Neural progenitor cell (in vitro differentiated cells): Measurements from ENCODE around the gene ZNF578. TPM values are rescaled to one million over a fixed set of nuclear protein-coding genes. Genes with fewer than 3 reads are reported as not detected.
"Not testable (repeated sequence)": the region's sequence is repeated elsewhere in the genome, so short reads cannot be mapped to it uniquely, and the experiment has no call there.

Experiments used
- DNase-seq: peaks from one replicate; pipeline ENCODE4 v3.0.0-alpha.2; 2016; ENCODE audit warnings: low spot score
- H2AFZ ChIP-seq: fragments of 200-600 bp; sonication (generic); replicated peaks from 2 replicates; pipeline ENCODE4 v1.6.1; 2016; ENCODE audit warnings: antibody characterized with exemption
- H3F3A ChIP-seq: fragments of 200-600 bp; sonication (generic); 2 replicates; pipeline ENCODE4 v1.6.1; 2016; ENCODE audit warnings: antibody characterized with exemption, low read depth
- H3K27ac ChIP-seq: fragments of 200-600 bp; sonication (generic); 2 replicates; pipeline ENCODE4 v1.5.1; 2016; ENCODE audit warnings: mild to moderate bottlenecking
- H3K27me3 ChIP-seq: fragments of 200-600 bp; sonication (generic); 2 replicates; pipeline ENCODE4 v1.6.1; 2016; ENCODE audit warnings: mild to moderate bottlenecking, moderate library complexity
- H3K36me3 ChIP-seq: fragments of 200-600 bp; sonication (generic); 2 replicates; pipeline ENCODE4 v1.5.1; 2016
- H3K4me1 ChIP-seq: fragments of 200-600 bp; sonication (generic); 2 replicates; pipeline ENCODE4 v1.6.1; 2016; ENCODE audit warnings: mixed run types
- H3K4me2 ChIP-seq: fragments of 200-600 bp; sonication (generic); 2 replicates; pipeline ENCODE4 v1.6.1; 2016
- H3K4me3 ChIP-seq: fragments of 200-600 bp; sonication (generic); 2 replicates; pipeline ENCODE4 v1.5.1; 2016
- H3K79me2 ChIP-seq: fragments of 200-600 bp; sonication (generic); 2 replicates; pipeline ENCODE4 v1.6.1; 2016; ENCODE audit warnings: low read depth
- H3K9ac ChIP-seq: fragments of 200-600 bp; sonication (generic); 2 replicates; pipeline ENCODE4 v1.6.1; 2016
- H3K9me3 ChIP-seq: fragments of 200-600 bp; sonication (generic); 2 replicates; pipeline ENCODE4 v1.5.1; 2016; ENCODE audit warnings: low read depth
- H4K20me1 ChIP-seq: fragments of 200-600 bp; sonication (generic); 2 replicates; pipeline ENCODE4 v1.6.1; 2016; ENCODE audit warnings: low read depth
- H3K27ac Mint-ChIP-seq: 3 replicates; pipeline ENCODE4 v1.8.0; 2021; ENCODE audit warnings: mixed read lengths
- H3K27me3 Mint-ChIP-seq: 2 replicates; pipeline ENCODE4 v1.8.0; 2022; ENCODE audit warnings: low read depth, mild to moderate bottlenecking, inconsistent platforms, moderate library complexity, mixed read lengths; ENCODE audit not compliant: insufficient read depth
- H3K36me3 Mint-ChIP-seq: 3 replicates; pipeline ENCODE4 v1.8.0; 2021; ENCODE audit warnings: mixed read lengths
- H3K4me1 Mint-ChIP-seq: 3 replicates; pipeline ENCODE4 v1.8.0; 2021; ENCODE audit warnings: mixed read lengths
- H3K4me3 Mint-ChIP-seq: 3 replicates; pipeline ENCODE4 v1.8.0; 2021; ENCODE audit warnings: mild to moderate bottlenecking, moderate library complexity, mixed read lengths
- H3K9me3 Mint-ChIP-seq: 3 replicates; pipeline ENCODE4 v1.8.0; 2020; ENCODE audit warnings: mixed read lengths
- EZH2 ChIP-seq: fragments of 200-600 bp; sonication (generic); IDR thresholded peaks from 2 replicates; pipeline ENCODE4 v1.6.1; 2017; ENCODE audit warnings: antibody characterized with exemption, mild to moderate bottlenecking, moderate library complexity
- EZH2phosphoT487 ChIP-seq: fragments of 200-600 bp; sonication (generic); IDR thresholded peaks from 2 replicates; pipeline ENCODE4 v1.6.1; 2017; ENCODE audit warnings: antibody characterized with exemption
- total RNA-seq: library from RNA; depleted of rRNA; stranded (reverse); fragments of >200 nt; gene quantifications from 2 replicates; pipeline ENCODE4 v1.2.3, GENCODE V29; 2015; ENCODE audit warnings: low replicate concordance
- TF ChIP-seq, protein P1 (sequence below): fragments of 200-600 bp; sonication (generic); IDR thresholded peaks from 2 replicates; pipeline ENCODE4 v1.5.1; 2017; ENCODE audit warnings: antibody characterized with exemption, mild to moderate bottlenecking

The ZNF578 gene
- total RNA-seq, 1 donor from 2014 or later: 9.7 TPM

DNA sequence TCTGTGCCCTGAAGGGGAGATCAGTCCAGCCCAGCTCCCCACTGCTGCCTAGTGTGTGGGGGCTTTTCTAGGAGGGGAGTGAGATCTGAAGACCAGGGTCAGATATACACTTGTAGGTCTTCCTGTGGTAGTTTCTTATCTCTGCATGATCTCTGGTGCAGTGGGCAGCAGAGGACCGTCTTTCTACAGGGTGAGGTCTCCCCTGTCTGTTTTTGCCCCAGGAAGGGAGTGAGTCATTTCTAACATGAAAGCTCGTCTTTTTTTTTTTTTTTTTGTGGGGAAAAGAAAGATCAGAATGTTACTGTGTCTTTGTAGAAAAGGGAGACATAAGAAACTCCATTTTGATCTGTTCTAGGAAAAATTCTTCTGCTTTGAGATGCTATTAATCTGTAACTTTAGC is 65.3 kb downstream of the ZNF578 start:
- H4K20me1 ChIP-seq: no peaks in the 10 kb centered on the region
- no peaks in the 10 kb centered on the region for H3K4me1 Mint-ChIP-seq
- peaks cover 75% of the 10 kb centered on the region for H3K9me3 Mint-ChIP-seq
- peak overlapping the region; percentile 35 for H3K4me2 ChIP-seq
- H3K9ac ChIP-seq: no peak overlapping the region
- TF ChIP-seq, protein P1, sequence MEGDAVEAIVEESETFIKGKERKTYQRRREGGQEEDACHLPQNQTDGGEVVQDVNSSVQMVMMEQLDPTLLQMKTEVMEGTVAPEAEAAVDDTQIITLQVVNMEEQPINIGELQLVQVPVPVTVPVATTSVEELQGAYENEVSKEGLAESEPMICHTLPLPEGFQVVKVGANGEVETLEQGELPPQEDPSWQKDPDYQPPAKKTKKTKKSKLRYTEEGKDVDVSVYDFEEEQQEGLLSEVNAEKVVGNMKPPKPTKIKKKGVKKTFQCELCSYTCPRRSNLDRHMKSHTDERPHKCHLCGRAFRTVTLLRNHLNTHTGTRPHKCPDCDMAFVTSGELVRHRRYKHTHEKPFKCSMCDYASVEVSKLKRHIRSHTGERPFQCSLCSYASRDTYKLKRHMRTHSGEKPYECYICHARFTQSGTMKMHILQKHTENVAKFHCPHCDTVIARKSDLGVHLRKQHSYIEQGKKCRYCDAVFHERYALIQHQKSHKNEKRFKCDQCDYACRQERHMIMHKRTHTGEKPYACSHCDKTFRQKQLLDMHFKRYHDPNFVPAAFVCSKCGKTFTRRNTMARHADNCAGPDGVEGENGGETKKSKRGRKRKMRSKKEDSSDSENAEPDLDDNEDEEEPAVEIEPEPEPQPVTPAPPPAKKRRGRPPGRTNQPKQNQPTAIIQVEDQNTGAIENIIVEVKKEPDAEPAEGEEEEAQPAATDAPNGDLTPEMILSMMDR: no peak
- TF ChIP-seq EZH2 (no peak), EZH2phosphoT487 (no peak)
- no peak overlapping the region for H3K27ac Mint-ChIP-seq
- peaks cover 14% of the 10 kb centered on the region for H3F3A ChIP-seq
- no peaks in the 10 kb centered on the region for H3K27me3 ChIP-seq
- no peak overlapping the region for H3K4me3 ChIP-seq
- peaks cover 7% of the 10 kb centered on the region for H3K27me3 Mint-ChIP-seq
- peaks cover 32% of the 10 kb centered on the region for H3K4me1 ChIP-seq
- no peak overlapping the region for H3K27ac ChIP-seq
- H3K36me3 Mint-ChIP-seq: peaks cover 1% of the 10 kb centered on the region
- H3K36me3 ChIP-seq: no peaks in the 10 kb centered on the region
- H3K79me2 ChIP-seq: no peaks in the 10 kb centered on the region
- DNase-seq: no peak
- H2AFZ ChIP-seq: no peak overlapping the region
- no peak overlapping the region for H3K4me3 Mint-ChIP-seq
- no peaks in the 10 kb centered on the region for H3K9me3 ChIP-seq

- not testable (repeated sequence) for H2AFZ ChIP-seq, H3K9ac ChIP-seq, H3K79me2 ChIP-seq, H3K27ac ChIP-seq, H3K4me3 ChIP-seq, H3K27me3 Mint-ChIP-seq, H3K9me3 ChIP-seq, H3K4me3 Mint-ChIP-seq, H3K36me3 Mint-ChIP-seq, H3K27me3 ChIP-seq, H4K20me1 ChIP-seq, H3K36me3 ChIP-seq, H3K4me1 Mint-ChIP-seq, H3K27ac Mint-ChIP-seq
- H3K9me3 Mint-ChIP-seq: peaks cover 72% of the 10 kb centered on the region
- peaks cover 32% of the 10 kb centered on the region for H3K4me1 ChIP-seq
- H3F3A ChIP-seq: peaks cover 14% of the 10 kb centered on the region
- H3K4me2 ChIP-seq: peak overlapping the region; percentile 21
- DNase-seq: peak; percentile 20
These were observed 65.8 kb downstream of the ZNF578 start for GRCh38 chr19:52519175-52519574.

DNA sequence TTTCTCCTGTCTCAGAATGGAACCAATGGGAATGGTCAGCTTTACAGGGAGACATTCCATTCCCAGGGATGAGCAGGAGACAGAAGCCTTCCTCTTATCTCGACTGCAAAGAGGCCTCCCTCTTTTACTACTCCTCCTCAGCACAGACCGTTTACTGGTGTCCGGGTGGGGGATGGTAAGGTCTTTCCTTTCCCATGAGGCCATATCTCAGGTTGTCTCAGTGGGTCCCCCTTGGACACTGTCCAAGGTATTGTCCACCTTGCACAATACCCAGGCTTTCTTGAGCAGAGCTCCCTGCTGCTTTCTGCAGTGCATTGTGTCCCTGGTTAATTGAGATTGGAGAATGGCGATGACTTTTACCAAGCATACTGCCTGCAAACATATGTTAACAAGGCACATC is 66.7 kb downstream of the ZNF578 start:
- Histone ChIP-seq H2AFZ (no peak overlapping the region), H3K79me2 (no peaks in the 10 kb centered on the region), H3K27me3 (no peaks in the 10 kb centered on the region), H3K4me1 (peaks cover 32% of the 10 kb centered on the region), H4K20me1 (no peaks in the 10 kb centered on the region), H3F3A (peaks cover 14% of the 10 kb centered on the region), H3K4me3 (no peak overlapping the region), H3K27ac (no peak overlapping the region), H3K9ac (no peak overlapping the region), H3K9me3 (no peaks in the 10 kb centered on the region), H3K36me3 (no peaks in the 10 kb centered on the region), H3K4me2 (peak overlapping the region; percentile 21)
- peaks cover 6% of the 10 kb centered on the region for H3K27me3 Mint-ChIP-seq
- peaks cover 1% of the 10 kb centered on the region for H3K36me3 Mint-ChIP-seq
- TF ChIP-seq, protein P1: no peak
- TF ChIP-seq EZH2 (no peak), EZH2phosphoT487 (no peak)
- H3K27ac Mint-ChIP-seq: no peak overlapping the region
- peak; percentile 34 for DNase-seq
- peaks cover 73% of the 10 kb centered on the region for H3K9me3 Mint-ChIP-seq
- H3K4me1 Mint-ChIP-seq: no peaks in the 10 kb centered on the region
- no peak overlapping the region for H3K4me3 Mint-ChIP-seq

- Mint-ChIP-seq H3K4me3 (no peak overlapping the region), H3K36me3 (no peaks in the 10 kb centered on the region), H3K4me1 (no peaks in the 10 kb centered on the region), H3K27me3 (peaks cover 7% of the 10 kb centered on the region), H3K27ac (no peak overlapping the region), H3K9me3 (peaks cover 58% of the 10 kb centered on the region)
- Histone ChIP-seq H3K9ac (no peak overlapping the region), H3K4me2 (no peak overlapping the region), H3K4me3 (no peak overlapping the region), H3K27ac (no peak overlapping the region), H3K36me3 (no peaks in the 10 kb centered on the region), H2AFZ (no peak overlapping the region), H3K79me2 (no peaks in the 10 kb centered on the region), H3F3A (peaks cover 28% of the 10 kb centered on the region), H3K4me1 (peaks cover 32% of the 10 kb centered on the region), H4K20me1 (no peaks in the 10 kb centered on the region), H3K27me3 (no peaks in the 10 kb centered on the region), H3K9me3 (no peaks in the 10 kb centered on the region)
- no peak for TF ChIP-seq EZH2
- TF ChIP-seq EZH2phosphoT487: no peak
- TF ChIP-seq, protein P1: no peak
- DNase-seq: peak; percentile 7
These were observed 69.2 kb downstream of the ZNF578 start for GRCh38 chr19:52522551-52522950.
